Fibroblast of skin of left biceps (primary cell): Measurements from ENCODE around the gene STARD10.

Source experiments
- DNase-seq, 2 experiments: peaks; one replicate each; pipeline ENCODE4 v3.0.0-alpha.2; 2013; ENCODE audit warnings: low read depth in 2 of 2

STARD10 gene

GRCh38 chr11:72707032-72707431 is 86.8 kb downstream of the STARD10 start:
- no peak for DNase-seq

GRCh38 chr11:72706579-72706978 is 87.3 kb downstream of the STARD10 start:
- DNase-seq: no peak

- DNase-seq: no peak
These were observed 88.1 kb downstream of the STARD10 start for GRCh38 chr11:72705442-72706365.

- no peak for DNase-seq
These were observed 89.0 kb downstream of the STARD10 start for GRCh38 chr11:72704783-72705265.
